ENCODE measurements around the gene TP53BP2. TPM values are rescaled to one million over a fixed set of nuclear protein-coding genes. Genes with fewer than 3 reads are reported as not detected.

TP53BP2 gene
- polyA plus RNA-seq, 1 donor from 2014 or later: 25.2 TPM

GRCh38 chr1:223885614-223886013 is 39.9 kb upstream of the TP53BP2 start:
- Histone ChIP-seq H2AFZ (ENCODE audit: low read depth, low read length) (no peak overlapping the region), H3K9me2 (ENCODE audit: insufficient read depth, low read length) (no peaks in the 10 kb centered on the region), H3K79me2 (replicated peaks; ENCODE audit: insufficient read depth, low read length) (no peaks in the 10 kb centered on the region), H4K20me1 (ENCODE audit: insufficient read depth) (no peaks in the 10 kb centered on the region), H3K4me2 (ENCODE audit: low read length) (no peak overlapping the region), H3K27ac (ENCODE audit: low read length) (no peak overlapping the region), H3K36me3 (ENCODE audit: insufficient read depth, low read length) (no peaks in the 10 kb centered on the region), H3K9me3 (ENCODE audit: low read length) (no peaks in the 10 kb centered on the region), H3K27me3 (ENCODE audit: insufficient read depth, low read depth, low read length) (no peaks in the 10 kb centered on the region), H3K4me3 (ENCODE audit: low read length) (no peak overlapping the region), H3F3A (ENCODE audit: insufficient read depth, low read length, poor library complexity, severe bottlenecking) (no peaks in the 10 kb centered on the region), H3K9ac (ENCODE audit: low read length) (no peak overlapping the region)
- TF ChIP-seq CTCF (IDR thresholded peaks at IDR 0.05; ENCODE audit: poor library complexity, severe bottlenecking): no peak
- TF ChIP-seq SMC3 (conservative IDR thresholded peaks at IDR 0.05; ENCODE audit: poor library complexity): no peak
- no peak for TF ChIP-seq EZH2 (IDR thresholded peaks at IDR 0.05; ENCODE audit: borderline replicate concordance, insufficient read depth, low read length, poor library complexity, severe bottlenecking)
- no peak for TF ChIP-seq RAD21 (conservative IDR thresholded peaks at IDR 0.05)
- TF ChIP-seq TAF1 (IDR thresholded peaks at IDR 0.05; ENCODE audit: low read depth): no peak
- no peak for TF ChIP-seq MXI1 (conservative IDR thresholded peaks at IDR 0.05; ENCODE audit: poor library complexity, severe bottlenecking)
- TF ChIP-seq EP300 (conservative IDR thresholded peaks at IDR 0.05; ENCODE audit: poor library complexity, severe bottlenecking): no peak
- TF ChIP-seq POLR2AphosphoS5 (IDR thresholded peaks at IDR 0.05): no peak

- TF ChIP-seq POLR2AphosphoS5 (IDR thresholded peaks at IDR 0.05) (peak; percentile 83), TAF1 (IDR thresholded peaks at IDR 0.05; ENCODE audit: low read depth) (no peak), EP300 (conservative IDR thresholded peaks at IDR 0.05; ENCODE audit: poor library complexity, severe bottlenecking) (peak; percentile 98)
- Histone ChIP-seq H2AFZ (ENCODE audit: low read depth, low read length) (no peak overlapping the region), H4K20me1 (ENCODE audit: insufficient read depth) (no peaks in the 10 kb centered on the region), H3K9me3 (ENCODE audit: low read length) (no peaks in the 10 kb centered on the region), H3K27me3 (ENCODE audit: insufficient read depth, low read depth, low read length) (no peaks in the 10 kb centered on the region), H3K9me2 (ENCODE audit: insufficient read depth, low read length) (no peaks in the 10 kb centered on the region), H3K9ac (ENCODE audit: low read length) (no peak overlapping the region), H3F3A (ENCODE audit: insufficient read depth, low read length, poor library complexity, severe bottlenecking) (peaks cover 5% of the 10 kb centered on the region), H3K4me3 (ENCODE audit: low read length) (peak overlapping the region; percentile 36), H3K4me2 (ENCODE audit: low read length) (no peak overlapping the region), H3K36me3 (ENCODE audit: insufficient read depth, low read length) (no peaks in the 10 kb centered on the region), H3K79me2 (replicated peaks; ENCODE audit: insufficient read depth, low read length) (no peaks in the 10 kb centered on the region), H3K27ac (ENCODE audit: low read length) (peak overlapping the region; percentile 76)
Observed at GRCh38 chr1:223878598-223879325, 33.0 kb upstream of the TP53BP2 start.

GRCh38 chr1:223877804-223878203 is 32.1 kb upstream of the TP53BP2 start:
- Histone ChIP-seq H3K9ac (ENCODE audit: low read length) (no peak overlapping the region), H4K20me1 (ENCODE audit: insufficient read depth) (no peaks in the 10 kb centered on the region), H2AFZ (ENCODE audit: low read depth, low read length) (no peak overlapping the region), H3K4me3 (ENCODE audit: low read length) (peak overlapping the region; percentile 36), H3K27me3 (ENCODE audit: insufficient read depth, low read depth, low read length) (no peaks in the 10 kb centered on the region), H3K79me2 (replicated peaks; ENCODE audit: insufficient read depth, low read length) (no peaks in the 10 kb centered on the region), H3K27ac (ENCODE audit: low read length) (peak overlapping the region; percentile 76), H3K36me3 (ENCODE audit: insufficient read depth, low read length) (no peaks in the 10 kb centered on the region), H3K4me2 (ENCODE audit: low read length) (peak overlapping the region; percentile 26), H3K9me3 (ENCODE audit: low read length) (no peaks in the 10 kb centered on the region), H3F3A (ENCODE audit: insufficient read depth, low read length, poor library complexity, severe bottlenecking) (peaks cover 5% of the 10 kb centered on the region), H3K9me2 (ENCODE audit: insufficient read depth, low read length) (no peaks in the 10 kb centered on the region)
- TF ChIP-seq POLR2AphosphoS5 (IDR thresholded peaks at IDR 0.05): peak; percentile 83
- TF ChIP-seq EP300 (conservative IDR thresholded peaks at IDR 0.05; ENCODE audit: poor library complexity, severe bottlenecking): peak; percentile 93
- no peak for TF ChIP-seq MXI1 (conservative IDR thresholded peaks at IDR 0.05; ENCODE audit: poor library complexity, severe bottlenecking)

Data from neural cell (in vitro differentiated cells).